ENCODE results near the gene SIRPD. TPM values are rescaled to one million over a fixed set of nuclear protein-coding genes. Genes with fewer than 3 reads are reported as not detected.

SIRPD gene
- total and polyA plus RNA-seq, 2 of the 13 experiments (the other 11 are each of a cell fraction or from before 2014, with no cell fraction given) = not detected

DNA sequence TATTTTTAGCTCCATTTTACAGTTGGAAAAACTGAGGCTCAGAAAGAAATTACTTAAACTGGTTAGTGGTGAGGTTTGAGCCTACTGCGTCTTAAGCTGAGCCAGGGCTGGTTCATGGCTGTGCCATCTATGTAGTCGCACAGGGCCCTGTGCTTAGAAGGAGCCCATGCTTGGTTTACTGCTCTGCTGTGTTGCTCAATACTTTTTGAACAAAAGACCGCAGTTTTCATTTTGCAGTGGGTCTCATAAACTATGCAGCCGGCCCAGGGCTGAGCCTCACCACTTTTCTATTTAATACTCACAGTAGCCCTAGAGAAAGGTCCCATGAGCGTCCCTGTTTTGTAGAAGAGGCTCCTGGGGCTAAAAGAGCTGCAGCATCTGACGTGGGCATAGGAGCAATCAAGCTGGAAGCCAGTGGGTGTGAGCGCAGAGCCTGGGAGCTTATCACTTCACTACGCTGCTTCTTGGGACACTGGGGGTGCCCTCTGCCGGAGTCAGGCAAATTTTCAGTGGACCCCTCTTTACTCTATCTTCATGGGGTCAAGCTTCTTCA, 66.8 kb downstream of the SIRPD start:
- in situ Hi-C loops (cut with HindIII; ENCODE audit: extremely low pct_ligation_motif_present, low pct_unique_long_range_greater_than_20kb) = no loop called here

GRCh38 chr20:1489764-1490436, 67.6 kb downstream of the SIRPD start:
- Histone ChIP-seq H3K9ac (ENCODE audit: insufficient read depth, low read depth, low read length) (no peak overlapping the region), H3K79me2 (ENCODE audit: insufficient read depth, low read length) (no peaks in the 10 kb centered on the region), H3K4me3 (replicated peaks in 1 of 3; ENCODE audit: insufficient read depth in 1 of 3, low read depth in 2 of 3, low read length in 3 of 3) (no peak overlapping the region), H3K27ac (ENCODE audit: extremely low read length, insufficient read depth, low read length) (no peak overlapping the region), H3K9me3 (ENCODE audit: low read length) (no peaks in the 10 kb centered on the region), H2AFZ (ENCODE audit: low read length) (no peak overlapping the region), H4K20me1 (ENCODE audit: insufficient read depth, low read length) (no peaks in the 10 kb centered on the region), H3K27me3 (ENCODE audit: control insufficient read depth in 1 of 2, insufficient read depth in 2 of 2, low read length in 2 of 2) (peaks cover 2 to 26% of the 10 kb centered on the region in 2 experiments; a peak in 4 of 5 replicates), H3K4me1 (ENCODE audit: insufficient read depth, low read length) (no peaks in the 10 kb centered on the region), H3K36me3 (replicated peaks in 1 of 2; ENCODE audit: control insufficient read depth in 1 of 2, insufficient read depth in 2 of 2, low read length in 2 of 2) (no peaks in the 10 kb centered on the region), H3K4me2 (ENCODE audit: low read depth, low read length) (no peak overlapping the region)
- in situ Hi-C loops (cut with HindIII; ENCODE audit: extremely low pct_ligation_motif_present, low pct_unique_long_range_greater_than_20kb) = no loop called here
- intact Hi-C loops (cut with micrococcal nuclease; ENCODE audit: unreplicated experiment) = no loop called here
- TF ChIP-seq CEBPB (IDR thresholded peaks at IDR 0.05; ENCODE audit: borderline replicate concordance, low read depth, low read length) = peak; percentile 58; the same call in 1 of the 2 replicates
- no peak for TF ChIP-seq MLX (CRISPR knock-in tag; IDR thresholded peaks at IDR 0.05)
- CTCF ChIA-PET (ENCODE audit: low intra/inter-chr PET ratio, low total read pairs) = no interaction called here
- ATAC-seq (no peak), FAIRE-seq (no peak), DNase-seq (ENCODE audit: low spot score) (no peak)
- POLR2A ChIA-PET = no interaction called here
- WGBS (ENCODE audit: low lambda C conversion rate) = 6% methylated on average over 6 of the region's 6 CpGs
- BruUV-seq (replicated peaks) = no TSS peak

More for the DNA sequence above, 66.8 kb downstream of the SIRPD start:
- H2AFZ ChIP-seq (ENCODE audit: low read length) = no peak overlapping the region
- ChIA-PET CTCF (ENCODE audit: low intra/inter-chr PET ratio, low total read pairs) (no interaction called here), POLR2A (no interaction called here)
- H3K36me3 ChIP-seq (replicated peaks in 1 of 2; ENCODE audit: control insufficient read depth in 1 of 2, insufficient read depth in 2 of 2, low read length in 2 of 2) = no peaks in the 10 kb centered on the region
- no peak overlapping the region for H3K9ac ChIP-seq (ENCODE audit: insufficient read depth, low read depth, low read length)
- no peaks in the 10 kb centered on the region for H3K4me1 ChIP-seq (ENCODE audit: insufficient read depth, low read length)
- BruUV-seq (replicated peaks) = no TSS peak
- FAIRE-seq = no peak
- no peak overlapping the region for H3K4me3 ChIP-seq (replicated peaks in 1 of 3; ENCODE audit: insufficient read depth in 1 of 3, low read depth in 2 of 3, low read length in 3 of 3)
- H3K27me3 ChIP-seq (ENCODE audit: control insufficient read depth in 1 of 2, insufficient read depth in 2 of 2, low read length in 2 of 2) = peaks cover 2 to 26% of the 10 kb centered on the region in 2 experiments; a peak in 4 of 5 replicates
- H3K9me3 ChIP-seq (ENCODE audit: low read length) = no peaks in the 10 kb centered on the region
- no peak overlapping the region for H3K27ac ChIP-seq (ENCODE audit: extremely low read length, insufficient read depth, low read length)
- ATAC-seq = peak; percentile 29; the same call in 1 of the 3 replicates
- no peaks in the 10 kb centered on the region for H3K79me2 ChIP-seq (ENCODE audit: insufficient read depth, low read length)
- no peaks in the 10 kb centered on the region for H4K20me1 ChIP-seq (ENCODE audit: insufficient read depth, low read length)
- H3K4me2 ChIP-seq (ENCODE audit: low read depth, low read length) = no peak overlapping the region
- DNase-seq (ENCODE audit: low spot score) = no peak
- TF ChIP-seq MAZ (IDR thresholded peaks at IDR 0.05; ENCODE audit: borderline replicate concordance, low read depth, low read length) = no peak
- no peak for TF ChIP-seq MAZ (CRISPR knock-in tag; IDR thresholded peaks at IDR 0.05; ENCODE audit: low read depth)
- TF ChIP-seq ZNF629 (CRISPR knock-in tag; conservative IDR thresholded peaks at IDR 0.05) = peak; percentile 39; the same call in 1 of the 2 replicates
- TF ChIP-seq CEBPB (IDR thresholded peaks at IDR 0.05; ENCODE audit: borderline replicate concordance, low read depth, low read length) = peak; percentile 51; the same call in 1 of the 2 replicates
- 24% methylated on average over 9 of the region's 9 CpGs for WGBS (ENCODE audit: low lambda C conversion rate)
- intact Hi-C loops (cut with micrococcal nuclease; ENCODE audit: unreplicated experiment) = no loop called here
